Glomerular endothelial cell (primary cell): ENCODE measurements around the gene ALKBH2. TPM values are rescaled to one million over a fixed set of nuclear protein-coding genes. Genes with fewer than 3 reads are reported as not detected.
"Not testable (repeated sequence)": the region's sequence is repeated elsewhere in the genome, so short reads cannot be mapped to it uniquely, and the experiment has no call there.

ENCODE experiments used
- DNase-seq: peaks from one replicate; pipeline ENCODE4 v3.0.0-alpha.2; 2011; ENCODE audit warnings: low read depth, low spot score; ENCODE audit errors: extremely low read depth
- total RNA-seq: library from RNA; depleted of rRNA; stranded (reverse); fragments of >200 nt; gene quantifications from 2 replicates; pipeline ENCODE4 v1.2.3, GENCODE V29; 2015

ALKBH2 gene
- total RNA-seq, 1 donor from 2014 or later: 12.1 TPM

- no peak for DNase-seq
These were observed 23.7 kb downstream of the ALKBH2 start for GRCh38 chr12:109069307-109070271.

GRCh38 chr12:109065853-109066193, 27.4 kb downstream of the ALKBH2 start:
- no peak for DNase-seq

GRCh38 chr12:109065154-109065852, 28.0 kb downstream of the ALKBH2 start:
- no peak for DNase-seq

GRCh38 chr12:109064143-109064542, 29.1 kb downstream of the ALKBH2 start:
- DNase-seq: no peak

GRCh38 chr12:109058773-109059172, 34.5 kb downstream of the ALKBH2 start:
- DNase-seq: no peak

GRCh38 chr12:109057376-109057775, 35.9 kb downstream of the ALKBH2 start:
- DNase-seq: no peak

- DNase-seq: no peak
These were observed 36.4 kb downstream of the ALKBH2 start for GRCh38 chr12:109056891-109057290.

GRCh38 chr12:109054520-109054919, 38.8 kb downstream of the ALKBH2 start:
- DNase-seq: no peak

- not testable (repeated sequence) for DNase-seq
These were observed 39.2 kb downstream of the ALKBH2 start for GRCh38 chr12:109054124-109054513.

- no peak for DNase-seq
These were observed 39.7 kb downstream of the ALKBH2 start for GRCh38 chr12:109053382-109054123.

- peak; percentile 54 for DNase-seq
These were observed 40.6 kb downstream of the ALKBH2 start, which contains the start of gene USP30 for GRCh38 chr12:109052414-109053323. Gene USP30, plus strand, starts transcription at chr12:109052576. Its CDS starts 103 bp downstream, at chr12:109052679.

- DNase-seq: no peak
These were observed 41.2 kb downstream of the ALKBH2 start for GRCh38 chr12:109052097-109052413.

- DNase-seq: not testable (repeated sequence)
These were observed 43.5 kb downstream of the ALKBH2 start for GRCh38 chr12:109049794-109050193.

GRCh38 chr12:109048706-109049105, 44.6 kb downstream of the ALKBH2 start:
- not testable (repeated sequence) for DNase-seq

GRCh38 chr12:109047081-109047805, 46.0 kb downstream of the ALKBH2 start:
- no peak for DNase-seq

GRCh38 chr12:109044241-109044640, 49.0 kb downstream of the ALKBH2 start:
- no peak for DNase-seq
